Hepatocyte (in vitro differentiated cells): Measurements from ENCODE around the gene TPRN. TPM values are rescaled to one million over a fixed set of nuclear protein-coding genes. Genes with fewer than 3 reads are reported as not detected.

Experiments
- DNase-seq: peaks from one replicate; pipeline ENCODE4 v3.0.0-alpha.2; 2016; ENCODE audit warnings: low spot score
- H2AFZ ChIP-seq: fragments of 200-600 bp; sonication (generic); 2 replicates; pipeline ENCODE4 v1.6.0; 2016; ENCODE audit warnings: antibody characterized with exemption, mild to moderate bottlenecking
- H3K27ac ChIP-seq: fragments of 200-600 bp; sonication (generic); 2 replicates; pipeline ENCODE4 v1.5.1; 2016; ENCODE audit warnings: mild to moderate bottlenecking
- H3K27me3 ChIP-seq: fragments of 200-600 bp; sonication (generic); 2 replicates; pipeline ENCODE4 v1.6.1; 2016
- H3K36me3 ChIP-seq: fragments of 200-600 bp; sonication (generic); replicated peaks from 2 replicates; pipeline ENCODE4 v1.5.1; 2016; ENCODE audit warnings: low read depth; ENCODE audit not compliant: insufficient read depth
- H3K4me1 ChIP-seq: fragments of 200-600 bp; sonication (generic); 2 replicates; pipeline ENCODE4 v1.5.1; 2016; ENCODE audit warnings: mild to moderate bottlenecking, moderate library complexity; ENCODE audit not compliant: insufficient read depth
- H3K4me2 ChIP-seq: fragments of 200-600 bp; sonication (generic); 2 replicates; pipeline ENCODE4 v1.6.0; 2016
- H3K4me3 ChIP-seq: fragments of 200-600 bp; sonication (generic); 2 replicates; pipeline ENCODE4 v1.5.1; 2016; ENCODE audit warnings: mild to moderate bottlenecking
- H3K79me2 ChIP-seq: fragments of 200-600 bp; sonication (generic); 2 replicates; pipeline ENCODE4 v1.6.0; 2017; ENCODE audit warnings: mild to moderate bottlenecking
- H3K9me2 ChIP-seq: fragments of 200-600 bp; sonication (generic); replicated peaks from 2 replicates; pipeline ENCODE4 v1.6.0; 2017; ENCODE audit warnings: mild to moderate bottlenecking; ENCODE audit not compliant: insufficient read depth
- H3K9me3 ChIP-seq: fragments of 200-600 bp; sonication (generic); 2 replicates; pipeline ENCODE4 v1.5.1; 2016; ENCODE audit warnings: low read depth, mild to moderate bottlenecking
- H4K20me1 ChIP-seq: fragments of 200-600 bp; sonication (generic); 2 replicates; pipeline ENCODE4 v1.6.0; 2016; ENCODE audit warnings: mild to moderate bottlenecking; ENCODE audit not compliant: insufficient read depth, poor library complexity, severe bottlenecking
- EZH2 ChIP-seq: fragments of 200-600 bp; sonication (generic); IDR thresholded peaks from 2 replicates; pipeline ENCODE4 v1.6.1; 2016; ENCODE audit warnings: antibody characterized with exemption, mild to moderate bottlenecking, borderline replicate concordance
- EZH2phosphoT487 ChIP-seq: fragments of 200-600 bp; sonication (generic); IDR thresholded peaks from one replicate; pipeline ENCODE4 v1.6.1; 2018; ENCODE audit warnings: antibody characterized with exemption, mild to moderate bottlenecking, low read depth, moderate library complexity; ENCODE audit not compliant: unreplicated experiment, severe bottlenecking
- WGBS: methylation state at CpG from one replicate; pipeline ENCODE4 v1.1.6; 2016; ENCODE audit warnings: low lambda C conversion rate; ENCODE audit errors: missing lambda C conversion rate; 5-methylcytosine and 5-hydroxymethylcytosine counted together
- polyA plus RNA-seq: library from polyadenylated mRNA; unstranded; fragments of >200 nt; fragmentation: Nextera tagmentation; extraction: Ambion mirVana; gene quantifications from 2 replicates; pipeline ENCODE4 v1.2.1, GENCODE V29; 2016
- total RNA-seq: library from RNA; depleted of rRNA; stranded (reverse); fragments of >200 nt; gene quantifications from 2 replicates; pipeline ENCODE4 v1.2.3, GENCODE V29; 2014
- TF ChIP-seq, protein P1 (sequence below): fragments of 200-600 bp; sonication (generic); IDR thresholded peaks from 2 replicates; pipeline ENCODE4 v1.5.1; 2016; ENCODE audit warnings: antibody characterized with exemption, mild to moderate bottlenecking; ENCODE audit not compliant: poor library complexity

Gene TPRN
- total and polyA plus RNA-seq, 2 experiments from 2014 or later, result 34.4 to 104 TPM

GRCh38 chr9:137178201-137178938, 22.2 kb downstream of the TPRN start:
- TF ChIP-seq, protein P1, sequence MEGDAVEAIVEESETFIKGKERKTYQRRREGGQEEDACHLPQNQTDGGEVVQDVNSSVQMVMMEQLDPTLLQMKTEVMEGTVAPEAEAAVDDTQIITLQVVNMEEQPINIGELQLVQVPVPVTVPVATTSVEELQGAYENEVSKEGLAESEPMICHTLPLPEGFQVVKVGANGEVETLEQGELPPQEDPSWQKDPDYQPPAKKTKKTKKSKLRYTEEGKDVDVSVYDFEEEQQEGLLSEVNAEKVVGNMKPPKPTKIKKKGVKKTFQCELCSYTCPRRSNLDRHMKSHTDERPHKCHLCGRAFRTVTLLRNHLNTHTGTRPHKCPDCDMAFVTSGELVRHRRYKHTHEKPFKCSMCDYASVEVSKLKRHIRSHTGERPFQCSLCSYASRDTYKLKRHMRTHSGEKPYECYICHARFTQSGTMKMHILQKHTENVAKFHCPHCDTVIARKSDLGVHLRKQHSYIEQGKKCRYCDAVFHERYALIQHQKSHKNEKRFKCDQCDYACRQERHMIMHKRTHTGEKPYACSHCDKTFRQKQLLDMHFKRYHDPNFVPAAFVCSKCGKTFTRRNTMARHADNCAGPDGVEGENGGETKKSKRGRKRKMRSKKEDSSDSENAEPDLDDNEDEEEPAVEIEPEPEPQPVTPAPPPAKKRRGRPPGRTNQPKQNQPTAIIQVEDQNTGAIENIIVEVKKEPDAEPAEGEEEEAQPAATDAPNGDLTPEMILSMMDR, result no peak
- no peak for TF ChIP-seq EZH2phosphoT487
- no peak for TF ChIP-seq EZH2
- DNase-seq, result no peak
- no peaks in the 10 kb centered on the region for H3K36me3 ChIP-seq

DNA sequence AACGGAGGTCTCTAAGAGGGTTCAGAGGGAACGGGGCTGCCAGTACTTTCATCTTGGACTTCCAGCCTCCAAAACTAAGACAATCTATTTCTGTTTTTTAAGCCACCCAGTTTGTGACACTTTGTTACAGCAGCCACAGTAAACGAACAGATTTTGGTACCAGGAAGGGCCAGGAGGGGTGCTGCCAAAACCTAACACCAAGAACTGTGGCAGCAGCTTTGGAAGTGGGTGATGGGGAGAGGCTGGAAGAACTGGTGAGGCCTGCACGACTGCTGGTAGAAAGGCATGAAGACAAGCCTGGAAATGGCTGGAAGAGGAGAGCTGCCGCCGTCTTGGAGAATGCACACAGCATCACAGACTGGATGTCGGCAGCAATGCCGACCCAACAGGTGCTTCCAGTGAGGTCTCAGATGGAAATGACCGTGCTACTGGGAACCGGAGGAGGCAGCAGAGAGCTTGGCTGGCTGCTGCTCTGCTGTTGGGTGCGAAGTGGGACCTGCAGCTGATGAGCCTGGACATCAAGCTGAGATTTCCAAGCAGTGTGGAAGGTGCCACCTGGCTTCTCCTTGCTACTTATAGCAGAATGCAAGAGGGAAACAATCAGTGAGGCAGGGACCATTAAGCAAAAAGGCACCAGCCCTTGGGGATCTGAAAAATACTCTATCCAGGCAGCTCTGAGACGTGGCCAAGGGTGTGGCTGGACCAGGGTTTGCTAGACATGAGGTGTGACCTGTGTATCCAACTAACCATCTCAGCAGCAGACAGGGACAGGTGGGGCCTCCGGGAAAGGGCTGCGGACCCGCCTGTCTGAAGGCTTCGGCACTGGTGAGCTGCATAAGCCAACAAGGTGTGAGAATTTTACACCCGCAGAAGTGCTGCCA, 24.0 kb downstream of the TPRN start:
- DNase-seq, result peak; percentile 74
- Histone ChIP-seq H3K27ac (no peak overlapping the region), H3K27me3 (peaks cover 2% of the 10 kb centered on the region), H3K4me1 (no peaks in the 10 kb centered on the region), H3K79me2 (no peaks in the 10 kb centered on the region), H3K9me3 (no peaks in the 10 kb centered on the region), H3K4me3 (no peak overlapping the region), H4K20me1 (no peaks in the 10 kb centered on the region), H3K4me2 (no peak overlapping the region), H3K36me3 (no peaks in the 10 kb centered on the region), H3K9me2 (no peaks in the 10 kb centered on the region), H2AFZ (no peak overlapping the region)
- WGBS, result 61% methylated on average over 17 of the region's 17 CpGs
- TF ChIP-seq EZH2, result no peak
- TF ChIP-seq, protein P1, result peak; percentile 49
- no peak for TF ChIP-seq EZH2phosphoT487

More at GRCh38 chr9:137178201-137178938, 22.2 kb downstream of the TPRN start:
- H3K27me3 ChIP-seq, result no peaks in the 10 kb centered on the region
- no peaks in the 10 kb centered on the region for H3K9me3 ChIP-seq
- H3K4me3 ChIP-seq, result no peak overlapping the region
- no peaks in the 10 kb centered on the region for H3K9me2 ChIP-seq
- WGBS, result 98% methylated on average over 23 of the region's 23 CpGs
- H3K4me1 ChIP-seq, result no peaks in the 10 kb centered on the region
- H3K4me2 ChIP-seq, result no peak overlapping the region
- no peaks in the 10 kb centered on the region for H4K20me1 ChIP-seq
- H2AFZ ChIP-seq, result no peak overlapping the region
- H3K27ac ChIP-seq, result no peak overlapping the region
- no peaks in the 10 kb centered on the region for H3K79me2 ChIP-seq

DNA sequence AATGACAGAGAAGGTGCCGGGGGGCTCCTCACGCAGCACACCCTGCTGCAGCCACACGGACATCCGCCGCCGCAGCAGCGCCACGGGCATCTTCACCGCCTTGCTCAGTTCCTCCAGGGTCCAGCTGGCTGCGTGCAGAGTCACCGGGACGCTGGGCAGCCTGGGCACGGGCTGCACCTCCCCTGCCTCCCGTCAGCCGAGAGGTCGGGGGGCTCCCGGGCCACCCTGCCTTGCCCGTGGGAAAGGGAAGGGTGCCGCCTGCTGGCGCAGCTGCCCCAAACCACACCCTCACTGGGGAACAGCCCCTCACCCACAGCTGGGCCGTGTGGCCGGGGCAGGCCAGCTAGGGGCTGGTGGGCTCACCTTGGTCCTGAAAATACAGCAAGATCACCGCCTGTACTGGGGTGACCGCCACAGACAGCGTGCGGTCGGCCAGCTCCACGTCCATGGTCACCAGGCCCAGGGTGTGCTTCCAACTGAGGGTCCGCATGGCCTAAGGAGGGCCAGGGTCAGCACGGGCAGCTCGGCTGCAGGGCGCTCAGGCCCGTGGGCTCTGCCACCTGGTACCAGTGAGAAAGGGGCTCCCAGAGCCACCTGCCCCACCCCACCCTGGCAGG, 25.1 kb downstream of the TPRN start:
- TF ChIP-seq EZH2, result no peak
- no peak for TF ChIP-seq EZH2phosphoT487
- TF ChIP-seq, protein P1, result no peak
- WGBS, result 61% methylated on average over 32 of the region's 33 CpGs

More for the DNA sequence above, 25.1 kb downstream of the TPRN start:
- DNase-seq, result no peak
- no peaks in the 10 kb centered on the region for H3K9me2 ChIP-seq
- H4K20me1 ChIP-seq, result no peaks in the 10 kb centered on the region
- no peaks in the 10 kb centered on the region for H3K9me3 ChIP-seq
- H3K4me3 ChIP-seq, result no peak overlapping the region
- no peaks in the 10 kb centered on the region for H3K4me1 ChIP-seq
- H3K27me3 ChIP-seq, result peaks cover 13% of the 10 kb centered on the region
- H2AFZ ChIP-seq, result no peak overlapping the region
- no peak overlapping the region for H3K4me2 ChIP-seq
- no peak overlapping the region for H3K27ac ChIP-seq
- H3K36me3 ChIP-seq, result no peaks in the 10 kb centered on the region
- no peaks in the 10 kb centered on the region for H3K79me2 ChIP-seq
